NB4 (cell line): ENCODE results near the gene RPS4Y1.

Experiments used
- CTCF ChIP-seq: IDR thresholded peaks from one replicate; pipeline ENCODE4 v1.5.1; 2012; ENCODE audit warnings: low read depth, low read length
- MYC ChIP-seq: IDR thresholded peaks from 2 replicates; pipeline ENCODE4 v1.6.1; 2011; ENCODE audit warnings: low read depth, low read length

GRCh38 chrY:2874211-2874610, 32.8 kb downstream of the RPS4Y1 start:
- no peak for TF ChIP-seq CTCF
- TF ChIP-seq MYC: no peak
